Left forelimb (tissue), 1 donor: ENCODE results near the gene KDELR3.
A peak's percentile ranks its signal among the peaks of the same experiment; 100 is the strongest.

Experiments used
- DNase-seq: peaks from one replicate; pipeline ENCODE4 v3.0.0-alpha.2; 2018; ENCODE audit warnings: low spot score

Gene KDELR3

GRCh38 chr22:38482662-38483308, 14.9 kb downstream of the KDELR3 start:
- DNase-seq, result no peak

GRCh38 chr22:38484244-38484643, 16.3 kb downstream of the KDELR3 start:
- no peak for DNase-seq

GRCh38 chr22:38485783-38486182, 17.9 kb downstream of the KDELR3 start:
- DNase-seq, result no peak

GRCh38 chr22:38487946-38488345, 20.1 kb downstream of the KDELR3 start:
- no peak for DNase-seq

- no peak for DNase-seq
Observed at GRCh38 chr22:38489142-38489541, 21.2 kb downstream of the KDELR3 start.

GRCh38 chr22:38489561-38490145, 21.8 kb downstream of the KDELR3 start:
- peak; percentile 8 for DNase-seq

- DNase-seq, result no peak
Observed at GRCh38 chr22:38490475-38490874, 22.6 kb downstream of the KDELR3 start.

- no peak for DNase-seq
Observed at GRCh38 chr22:38490915-38491314, 23.0 kb downstream of the KDELR3 start.

GRCh38 chr22:38491707-38492348, 23.9 kb downstream of the KDELR3 start:
- DNase-seq, result no peak

- DNase-seq, result no peak
Observed at GRCh38 chr22:38494498-38494897, 26.6 kb downstream of the KDELR3 start.

- DNase-seq, result no peak
Observed at GRCh38 chr22:38494939-38495338, 27.0 kb downstream of the KDELR3 start.

- DNase-seq, result no peak
Observed at GRCh38 chr22:38497869-38498268, 30.0 kb downstream of the KDELR3 start.

- no peak for DNase-seq
Observed at GRCh38 chr22:38501797-38502672, 34.1 kb downstream of the KDELR3 start.

GRCh38 chr22:38503021-38503420, 35.1 kb downstream of the KDELR3 start:
- DNase-seq, result no peak

GRCh38 chr22:38504731-38505540, 37.0 kb downstream of the KDELR3 start:
- no peak for DNase-seq

GRCh38 chr22:38505541-38506117, 37.7 kb downstream of the KDELR3 start:
- no peak for DNase-seq

GRCh38 chr22:38506118-38506962, 38.4 kb downstream of the KDELR3 start, which contains the start of gene DDX17:
TSS of gene DDX17 (minus strand) at chr22:38506311.
- peak; percentile 98 for DNase-seq

- DNase-seq, result no peak
Observed at GRCh38 chr22:38510416-38510970, 42.6 kb downstream of the KDELR3 start.

- no peak for DNase-seq
Observed at GRCh38 chr22:38513063-38513462, 45.2 kb downstream of the KDELR3 start.

- no peak for DNase-seq
Observed at GRCh38 chr22:38518620-38519019, 50.7 kb downstream of the KDELR3 start.
